Endothelial cell of umbilical vein (primary cell): ENCODE measurements around the gene UNC5B. TPM values are rescaled to one million over a fixed set of nuclear protein-coding genes. Genes with fewer than 3 reads are reported as not detected.

Source experiments
- BruUV-seq: library from RNA; stranded (reverse); fragments of 400-500 nt; replicated peaks from 2 replicates; lab custom pipeline; 2021; lab: Mats Ljungman, UMichigan
- CTCF ChIA-PET: fragments of 300-600, 350-600 bp; sonication (Branson Sonifier 250); formaldehyde crosslinking; loops from one replicate; lab custom pipeline; 2021; ENCODE audit warnings: antibody characterized with exemption, inconsistent platforms; lab: Charles Lee
- POLR2A ChIA-PET: fragments of 300-600, 350-600 bp; sonication (Branson Sonifier 250); formaldehyde crosslinking; loops from one replicate; lab custom pipeline; 2021; ENCODE audit warnings: antibody characterized with exemption, inconsistent platforms; lab: Charles Lee
- DNase-seq: peaks from one replicate; pipeline ENCODE4 v3.0.0-alpha.2; 2011; ENCODE audit warnings: low read depth, low spot score
- FAIRE-seq: peaks from 2 replicates; lab custom pipeline; 2011; peaks lifted over from hg19 to GRCh38; lab: Jason Lieb, UNC
- H2AFZ ChIP-seq: 2 replicates; pipeline ENCODE4 v1.6.0; 2012; ENCODE audit warnings: low read depth, low read length, control low read depth, inconsistent platforms
- H3K27ac ChIP-seq: 2 replicates; pipeline ENCODE4 v1.5.1; 2011; ENCODE audit warnings: low read depth, mild to moderate bottlenecking, control low read depth, low read length, moderate library complexity; ENCODE audit not compliant: insufficient read depth
- H3K27me3 ChIP-seq, 2 experiments: 2 replicates each; pipeline versions ENCODE4 v1.6.0 to v1.6.1; 2011; ENCODE audit warnings: low read length in 2 of 2, mixed read lengths in 1 of 2; ENCODE audit not compliant: control insufficient read depth in 2 of 2, insufficient read depth in 2 of 2
- H3K36me3 ChIP-seq, 2 experiments: 2 replicates in 1 of 2; 3 replicates in 1 of 2; pipeline ENCODE4 v1.5.1; 2011; ENCODE audit warnings: low read length in 2 of 2, mild to moderate bottlenecking in 1 of 2, moderate library complexity in 1 of 2; ENCODE audit not compliant: control insufficient read depth in 2 of 2, insufficient read depth in 2 of 2; ENCODE audit errors: extremely low read depth in 1 of 2
- H3K4me1 ChIP-seq: 3 replicates; pipeline ENCODE4 v1.5.1; 2011; ENCODE audit warnings: mild to moderate bottlenecking, low read length; ENCODE audit not compliant: control insufficient read depth, insufficient read depth; ENCODE audit errors: extremely low read depth
- H3K4me2 ChIP-seq: 2 replicates; pipeline ENCODE4 v1.6.1; 2011; ENCODE audit warnings: low read length, control low read depth, mixed read lengths; ENCODE audit not compliant: insufficient read depth
- H3K4me3 ChIP-seq, 3 experiments: fragments of 200-600 bp in 1 of 3; sonication (generic), shearing (Covaris generic) in 1 of 3; replicated peaks in 1 of 3; 2 replicates each; pipeline ENCODE4 v1.5.1; 2011 to 2016; ENCODE audit warnings: control low read depth in 3 of 3, low read length in 3 of 3, mild to moderate bottlenecking in 2 of 3, inconsistent platforms in 1 of 3, low read depth in 1 of 3, moderate library complexity in 1 of 3; ENCODE audit not compliant: insufficient read depth in 1 of 3
- H3K79me2 ChIP-seq: 2 replicates; pipeline ENCODE4 v1.6.0; 2012; ENCODE audit warnings: low read length, inconsistent platforms; ENCODE audit not compliant: control insufficient read depth, insufficient read depth
- H3K9ac ChIP-seq: replicated peaks from 2 replicates; pipeline ENCODE3; 2011; ENCODE audit warnings: low read length, control low read depth; ENCODE audit not compliant: insufficient read depth; ENCODE audit errors: extremely low read depth
- H3K9me1 ChIP-seq: replicated peaks from 3 replicates; pipeline ENCODE4 v1.6.0; 2011; ENCODE audit warnings: mild to moderate bottlenecking, low read length; ENCODE audit not compliant: control insufficient read depth, insufficient read depth; ENCODE audit errors: extremely low read depth
- H3K9me3 ChIP-seq: replicated peaks from 2 replicates; pipeline ENCODE4 v1.5.1; 2012; ENCODE audit warnings: low read length, inconsistent platforms; ENCODE audit not compliant: control insufficient read depth, insufficient read depth
- H4K20me1 ChIP-seq: replicated peaks from 2 replicates; pipeline ENCODE3; 2011; ENCODE audit warnings: mild to moderate bottlenecking, low read length; ENCODE audit not compliant: control insufficient read depth, insufficient read depth; ENCODE audit errors: extremely low read depth
- CTCF ChIP-seq, 2 donors: IDR thresholded peaks; 1 replicate in 1 of 2; 2 replicates in 1 of 2; pipeline ENCODE4 v1.5.1; 2011; ENCODE audit warnings: low read length in 2 of 2, mild to moderate bottlenecking in 2 of 2, moderate library complexity in 2 of 2, control low read depth in 1 of 2, inconsistent platforms in 1 of 2, low read depth in 1 of 2; ENCODE audit not compliant: insufficient read depth in 1 of 2; ENCODE audit errors: extremely low read depth in 1 of 2
- EZH2 ChIP-seq: IDR thresholded peaks from 2 replicates; pipeline ENCODE4 v1.6.1; 2012; ENCODE audit warnings: borderline replicate concordance, low read depth, mild to moderate bottlenecking, moderate library complexity, low read length, inconsistent platforms; ENCODE audit not compliant: severe bottlenecking
- FOS ChIP-seq: IDR thresholded peaks from 2 replicates; pipeline ENCODE4 v1.6.1; 2011; ENCODE audit warnings: mild to moderate bottlenecking, low read length, moderate library complexity, borderline replicate concordance; ENCODE audit not compliant: insufficient read depth
- GATA2 ChIP-seq: IDR thresholded peaks from 2 replicates; pipeline ENCODE4 v1.7.0; 2011; ENCODE audit warnings: low read depth, mild to moderate bottlenecking, moderate library complexity, mixed read lengths, low read length; ENCODE audit not compliant: insufficient read length, insufficient read depth
- JUN ChIP-seq: IDR thresholded peaks from 2 replicates; pipeline ENCODE4 v1.6.1; 2011; ENCODE audit warnings: borderline replicate concordance, low read depth; ENCODE audit not compliant: insufficient read length, insufficient read depth
- MYC ChIP-seq: IDR thresholded peaks from one replicate; pipeline ENCODE4 v1.6.1; 2011; ENCODE audit warnings: mild to moderate bottlenecking, low read depth, low read length
- POLR2A ChIP-seq: IDR thresholded peaks from 2 replicates; pipeline ENCODE4 v1.6.1; 2012; ENCODE audit warnings: low read depth, mild to moderate bottlenecking, control low read depth, low read length
- POLR2AphosphoS5 ChIP-seq: IDR thresholded peaks from 2 replicates; pipeline ENCODE4 v1.6.1; 2012; ENCODE audit warnings: low read depth, mild to moderate bottlenecking, control low read depth, low read length, moderate library complexity; ENCODE audit not compliant: insufficient read depth
- dilution Hi-C: fragments of 300-500 bp; cut with MboI; formaldehyde crosslinking; loops from one replicate; pipeline ENCODE4 v1.15.0; 2019; ENCODE audit warnings: low sequenced_read_pairs; ENCODE audit not compliant: extremely low pct_ligation_motif_present
- intact Hi-C: fragments of 100-400 bp; cut with micrococcal nuclease; formaldehyde crosslinking; loops from one replicate; pipeline ENCODE4 v1.10.0; 2022
- polyA plus RNA-seq, 4 experiments: library from polyadenylated mRNA; depleted of rRNA in 3 of 4; stranded (reverse) in 3 of 4; unstranded in 1 of 4; fragments of >200 nt; gene quantifications; 2 replicates each; pipeline versions ENCODE4 v1.2.1 to v1.2.3, GENCODE V29; 2011 to 2012; ENCODE audit warnings: missing spikeins in 1 of 4
- total RNA-seq: library from RNA; stranded (reverse); gene quantifications from 2 replicates; pipeline ENCODE4 v1.2.3, GENCODE V29; 2021
- TF ChIP-seq, protein P1 (sequence below): IDR thresholded peaks from 2 replicates; pipeline ENCODE4 v1.6.1; 2011; ENCODE audit not compliant: insufficient read depth, insufficient read length

UNC5B gene
- total and polyA plus RNA-seq, 2 donors (not counting 3 experiments of a cell fraction or from before 2014, with no cell fraction given): 0.39 to 2.5 TPM

- intact Hi-C loops (no loop called here), dilution Hi-C loops (no loop called here)
- H3K4me1 ChIP-seq: no peaks in the 10 kb centered on the region
- CTCF ChIA-PET: no interaction called here
- BruUV-seq: no TSS peak
- TF ChIP-seq CTCF (IDR thresholded peaks at IDR 0.05; ENCODE audit: extremely low read depth in 1 of 2, insufficient read depth in 1 of 2, low read depth in 1 of 2, low read length in 2 of 2) (no peak), GATA2 (no peak), MYC (no peak), POLR2A (no peak), JUN (no peak), POLR2AphosphoS5 (no peak), FOS (no peak), EZH2 (no peak)
- TF ChIP-seq, protein P1, sequence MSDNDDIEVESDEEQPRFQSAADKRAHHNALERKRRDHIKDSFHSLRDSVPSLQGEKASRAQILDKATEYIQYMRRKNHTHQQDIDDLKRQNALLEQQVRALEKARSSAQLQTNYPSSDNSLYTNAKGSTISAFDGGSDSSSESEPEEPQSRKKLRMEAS: no peak
- DNase-seq (no peak), FAIRE-seq (no peak)
- H3K9me3 ChIP-seq: no peaks in the 10 kb centered on the region
- H3K9me1 ChIP-seq: no peaks in the 10 kb centered on the region
- H2AFZ ChIP-seq: no peak overlapping the region
- H3K79me2 ChIP-seq: no peaks in the 10 kb centered on the region
- H3K27me3 ChIP-seq: no peaks in the 10 kb centered on the region
- H3K27ac ChIP-seq: no peak overlapping the region
- H4K20me1 ChIP-seq: no peaks in the 10 kb centered on the region
- POLR2A ChIA-PET: interaction anchor here (0.6 kb wide), 1 partner anchor 879 kb away, joined by 6 read pairs; no protein-coding TSS in a partner anchor
- no peak overlapping the region for H3K4me3 ChIP-seq
- no peak overlapping the region for H3K9ac ChIP-seq
- no peaks in the 10 kb centered on the region for H3K36me3 ChIP-seq
- H3K4me2 ChIP-seq: no peak overlapping the region
Measured at GRCh38 chr10:71332466-71332865, 120.1 kb downstream of the UNC5B start.
